ENCODE measurements around the gene ZNF385B. TPM values are rescaled to one million over a fixed set of nuclear protein-coding genes. Genes with fewer than 3 reads are reported as not detected.
"Not testable (repeated sequence)": the region's sequence is repeated elsewhere in the genome, so short reads cannot be mapped to it uniquely, and the experiment has no call there.

ZNF385B gene
- total RNA-seq, result not detected in 2 replicates

- intact Hi-C loops (cut with micrococcal nuclease), result no loop called here
Measured at GRCh38 chr2:179861416-179862067, at the start of gene ZNF385B. TSS of gene ZNF385B (minus strand) at chr2:179861612.

GRCh38 chr2:179910735-179911113, 49.3 kb upstream of the ZNF385B start:
- intact Hi-C loops (cut with micrococcal nuclease), result no loop called here

DNA sequence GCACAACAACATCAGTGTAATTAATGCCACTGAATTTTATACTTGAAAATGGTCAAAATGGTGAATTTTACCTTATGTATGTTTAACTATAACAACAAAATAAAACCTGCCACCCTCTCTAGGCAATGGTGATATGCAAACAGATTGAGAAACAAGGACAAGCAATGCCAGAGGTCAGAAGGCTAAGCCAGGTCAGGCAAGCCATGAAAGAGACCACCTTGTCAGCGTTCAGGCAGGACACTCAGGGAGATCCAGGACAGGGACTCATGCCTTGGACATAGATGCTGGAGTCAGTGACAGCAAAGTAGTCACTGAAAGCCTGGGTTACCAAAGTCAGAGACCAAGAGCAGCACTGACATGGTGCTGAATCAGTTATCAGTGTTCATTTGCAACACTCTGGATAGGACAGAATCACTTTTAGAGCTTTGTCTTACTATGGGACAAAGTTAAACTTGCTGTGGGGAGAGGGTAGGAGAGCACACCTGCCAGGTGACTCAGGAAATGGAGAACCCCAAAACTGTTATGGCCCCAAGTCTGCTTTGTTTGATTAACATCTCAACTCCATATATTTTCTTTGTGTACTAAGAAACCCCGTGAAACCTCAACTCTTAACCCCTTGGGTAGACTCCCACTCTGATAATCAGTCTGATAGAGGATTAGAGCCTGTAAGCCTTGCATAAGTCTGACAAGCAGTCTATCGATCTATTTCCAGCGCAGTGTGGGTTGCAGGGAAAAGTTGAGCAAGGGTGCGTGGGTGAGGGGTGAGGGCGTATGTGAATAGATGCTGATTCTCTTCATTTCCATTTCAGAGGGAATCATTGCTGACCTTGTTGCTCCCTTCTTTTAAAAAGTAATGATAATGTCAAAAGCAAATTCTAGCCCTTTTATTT, 48.7 kb upstream of the ZNF385B start:
- intact Hi-C loops (cut with micrococcal nuclease), result no loop called here

GRCh38 chr2:179900655-179901054, 39.2 kb upstream of the ZNF385B start:
- intact Hi-C loops (cut with micrococcal nuclease), result no loop called here

DNA sequence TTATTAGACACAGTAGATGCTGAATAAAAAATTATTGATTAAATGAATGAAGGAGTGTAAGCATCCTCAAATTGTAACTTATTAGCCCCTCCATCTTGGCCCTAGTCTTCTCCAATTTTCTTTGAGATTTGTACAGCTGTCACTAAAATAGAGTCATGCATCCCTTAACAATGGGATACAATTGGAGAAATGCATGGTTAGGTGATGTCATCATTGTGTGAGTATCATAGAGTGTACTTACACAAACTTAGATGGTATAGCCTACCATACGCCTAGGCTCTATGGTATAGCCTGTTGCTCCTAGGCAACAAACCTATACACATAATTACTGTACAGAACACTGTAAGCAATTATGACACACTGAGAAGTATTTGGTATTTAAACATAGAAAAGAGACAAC, 38.3 kb upstream of the ZNF385B start:
- intact Hi-C loops (cut with micrococcal nuclease), result no loop called here

- intact Hi-C loops (cut with micrococcal nuclease), result no loop called here
Measured at GRCh38 chr2:179898873-179899272, 37.5 kb upstream of the ZNF385B start.

- intact Hi-C loops (cut with micrococcal nuclease), result no loop called here
Measured at GRCh38 chr2:179893616-179894015, 32.2 kb upstream of the ZNF385B start.

GRCh38 chr2:179891237-179891636, 29.8 kb upstream of the ZNF385B start:
- intact Hi-C loops (cut with micrococcal nuclease), result no loop called here

- intact Hi-C loops (cut with micrococcal nuclease), result no loop called here
Measured at GRCh38 chr2:179890666-179891065, 29.3 kb upstream of the ZNF385B start.

- intact Hi-C loops (cut with micrococcal nuclease), result not testable (repeated sequence)
Measured at GRCh38 chr2:179888642-179889041, 27.2 kb upstream of the ZNF385B start.

GRCh38 chr2:179884193-179884592, 22.8 kb upstream of the ZNF385B start:
- intact Hi-C loops (cut with micrococcal nuclease), result no loop called here

DNA sequence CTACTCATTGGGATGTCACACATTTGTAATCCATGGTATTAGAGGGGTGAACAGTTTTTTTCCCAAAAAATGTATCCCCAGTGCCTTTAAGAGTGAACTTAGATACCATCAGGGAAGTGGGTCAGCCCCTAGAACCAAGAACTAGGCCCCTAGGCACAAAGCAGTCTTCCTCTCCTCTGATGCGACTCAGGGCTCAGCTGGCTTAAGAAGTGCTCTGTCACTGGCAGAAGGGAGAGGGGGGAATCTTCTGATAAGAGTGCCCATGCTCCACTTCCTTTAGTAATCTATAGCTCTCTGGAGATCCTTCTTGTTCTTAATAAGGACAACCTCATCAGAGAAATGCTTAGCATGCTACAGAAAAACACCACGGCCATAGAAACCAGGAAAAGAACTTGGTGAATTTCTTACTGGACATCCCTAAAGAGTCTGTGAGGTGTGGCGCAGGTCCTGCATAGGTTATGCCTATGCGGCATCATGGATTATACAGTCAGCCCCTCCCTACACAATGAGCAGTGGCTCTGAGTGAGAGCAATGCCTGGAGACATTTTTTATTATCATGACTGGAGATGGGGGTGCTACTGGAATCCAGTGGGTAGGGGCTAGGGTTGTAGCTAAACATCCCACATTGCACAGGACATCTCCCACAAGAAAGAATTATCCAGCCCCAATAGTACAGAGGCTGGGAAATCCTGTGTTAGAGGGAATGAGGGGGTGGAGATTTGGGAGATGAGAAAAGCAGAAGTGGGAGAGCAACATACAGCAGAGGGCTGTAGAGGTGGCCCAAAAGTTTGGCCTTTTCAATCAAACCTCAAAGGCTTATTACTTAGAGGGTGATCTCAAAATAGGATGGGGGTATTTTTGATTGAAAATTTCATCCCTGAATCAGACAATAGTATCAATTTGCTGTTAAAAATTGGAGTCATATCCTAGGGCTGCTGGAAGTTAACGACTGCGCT, 21.7 kb upstream of the ZNF385B start:
- intact Hi-C loops (cut with micrococcal nuclease), result no loop called here

DNA sequence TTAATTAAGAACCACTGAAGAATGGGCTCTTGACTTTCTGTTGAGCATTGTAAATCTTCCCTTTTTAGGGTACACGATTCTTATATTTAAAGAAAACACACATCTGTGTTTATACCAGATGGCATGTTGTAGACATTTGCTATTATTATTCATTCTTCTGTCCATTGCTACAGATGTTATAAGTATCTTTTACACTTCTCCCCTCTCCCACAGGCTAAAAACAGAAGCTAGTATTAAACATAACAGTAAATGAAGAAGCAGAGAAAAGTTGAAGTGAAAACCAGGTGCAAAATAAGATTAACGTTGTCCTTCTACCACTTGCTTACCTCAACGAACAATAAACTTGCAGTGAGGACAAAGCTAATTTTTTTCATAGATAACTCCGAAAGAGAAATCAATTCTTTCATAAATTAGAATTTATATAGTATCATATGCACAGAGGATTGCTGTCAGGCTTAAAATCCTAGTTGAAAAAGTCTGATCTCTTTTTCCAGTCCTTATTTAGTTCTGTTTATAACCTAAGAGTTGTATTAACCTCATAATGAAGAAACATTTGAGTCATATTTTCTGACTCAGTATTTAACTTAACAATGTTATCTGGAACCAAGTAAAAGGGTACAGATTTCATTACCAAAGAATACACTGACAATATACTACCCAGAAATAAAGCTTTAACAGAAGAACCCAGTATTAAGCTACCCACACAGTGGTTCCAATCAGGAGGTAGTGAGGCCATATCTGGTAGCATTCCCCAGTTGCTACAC, 16.4 kb upstream of the ZNF385B start:
- intact Hi-C loops (cut with micrococcal nuclease), result no loop called here

DNA sequence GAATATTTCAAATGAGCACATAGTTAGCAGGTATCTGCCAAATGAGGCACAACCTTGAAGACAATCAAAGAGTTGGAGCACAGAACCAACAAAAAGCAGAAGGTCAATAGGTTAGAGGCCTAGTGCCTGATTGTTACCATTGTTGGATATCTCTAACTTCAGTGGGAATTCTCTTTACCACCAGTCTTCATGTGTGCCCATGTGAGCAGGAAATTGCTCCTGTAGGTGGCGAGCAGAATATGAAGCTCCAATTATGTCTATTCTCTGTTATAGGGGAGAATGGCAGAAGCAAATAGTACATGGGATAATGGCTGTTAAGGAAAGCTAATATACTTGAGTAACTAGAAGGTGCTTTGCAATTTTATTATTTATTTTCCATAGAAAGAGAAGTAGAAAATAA, 14.9 kb upstream of the ZNF385B start:
- intact Hi-C loops (cut with micrococcal nuclease), result no loop called here

DNA sequence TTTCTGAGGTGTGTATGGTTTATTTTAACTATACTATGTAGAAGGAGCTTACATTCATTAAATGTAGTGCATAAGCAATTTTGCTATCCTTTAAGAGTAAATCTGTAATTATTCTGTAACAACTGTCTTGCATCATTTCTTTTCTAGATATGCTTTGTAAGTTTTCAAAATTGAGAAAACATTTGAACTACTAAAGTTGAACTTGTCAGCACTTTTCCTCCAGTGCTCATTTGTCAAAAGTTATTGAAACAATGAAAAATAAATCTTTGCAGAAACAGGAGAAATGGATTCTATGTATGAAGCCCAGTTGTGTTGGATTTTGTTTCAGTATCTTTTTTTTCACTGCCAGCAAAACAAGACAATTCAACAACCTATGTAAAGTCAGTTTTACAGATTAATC, 14.5 kb upstream of the ZNF385B start:
- intact Hi-C loops (cut with micrococcal nuclease), result no loop called here

DNA sequence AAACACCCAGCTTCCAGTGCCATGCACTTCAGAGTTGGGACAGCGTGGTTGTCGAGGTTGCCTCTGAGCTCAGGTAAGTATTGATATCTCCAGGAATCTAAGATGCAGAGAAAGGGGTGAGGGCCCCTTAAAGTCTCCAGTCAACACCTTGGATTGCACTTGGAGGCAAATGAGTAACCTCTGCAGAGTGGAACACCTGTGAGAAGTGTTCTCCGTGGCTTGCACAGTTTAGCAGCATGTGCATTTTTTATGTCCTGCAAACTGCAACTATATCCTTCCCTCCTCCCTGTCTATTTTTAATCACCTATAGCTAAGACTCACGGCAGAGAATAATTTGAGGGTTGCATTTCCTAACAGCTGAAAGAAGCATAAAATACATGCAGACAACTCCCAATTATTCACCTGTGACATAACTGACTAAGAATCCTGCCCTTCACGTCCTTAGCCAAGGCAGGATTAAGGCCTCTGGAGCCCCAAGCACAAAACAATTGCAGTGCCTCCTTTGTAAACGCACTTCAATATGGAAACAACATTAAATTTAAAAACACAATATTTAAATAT, 1.6 kb upstream of the ZNF385B start:
- intact Hi-C loops (cut with micrococcal nuclease), result no loop called here

GRCh38 chr2:179861027-179861415, 391 bp downstream of the ZNF385B start:
- intact Hi-C loops (cut with micrococcal nuclease), result no loop called here

GRCh38 chr2:179860255-179861026, 971 bp downstream of the ZNF385B start:
- intact Hi-C loops (cut with micrococcal nuclease), result no loop called here

- intact Hi-C loops (cut with micrococcal nuclease), result no loop called here
Measured at GRCh38 chr2:179859523-179859922, 1.9 kb downstream of the ZNF385B start.

- intact Hi-C loops (cut with micrococcal nuclease), result no loop called here
Measured at GRCh38 chr2:179857236-179857635, 4.2 kb downstream of the ZNF385B start.
